Measurements from ENCODE around the gene NATD1.

The NATD1 gene

DNA sequence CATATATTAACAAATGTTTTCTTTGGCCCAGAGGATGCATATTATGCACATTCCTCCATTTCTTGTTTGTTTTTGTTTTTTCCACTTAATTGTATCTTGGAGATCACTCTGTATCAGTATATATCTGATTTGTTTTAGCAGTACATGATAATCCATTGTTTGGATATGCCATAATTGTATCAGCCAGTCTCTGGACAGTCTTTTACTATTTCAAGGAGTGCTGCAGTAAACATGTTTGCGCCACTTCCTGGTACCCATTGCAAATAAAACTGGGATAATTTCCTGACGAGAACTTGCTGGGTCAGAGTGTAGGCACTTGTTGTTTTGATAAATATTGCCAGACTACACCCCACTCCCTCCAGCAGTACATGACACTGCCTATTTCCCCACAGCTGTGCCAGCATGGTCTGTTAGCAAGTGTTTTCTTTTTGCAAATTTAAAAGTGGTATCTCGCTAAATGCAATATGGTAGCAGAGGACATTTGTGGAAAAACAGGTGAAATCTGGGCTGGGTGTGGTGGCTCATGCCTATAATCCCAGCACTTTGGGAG lies 34.3 kb downstream of the NATD1 start:
- no peaks in the 10 kb centered on the region for H3F3A ChIP-seq (ENCODE audit: low read depth)
- TF ChIP-seq EZH2phosphoT487 (IDR thresholded peaks at IDR 0.05; ENCODE audit: borderline replicate concordance): no peak
- TF ChIP-seq, protein P1, sequence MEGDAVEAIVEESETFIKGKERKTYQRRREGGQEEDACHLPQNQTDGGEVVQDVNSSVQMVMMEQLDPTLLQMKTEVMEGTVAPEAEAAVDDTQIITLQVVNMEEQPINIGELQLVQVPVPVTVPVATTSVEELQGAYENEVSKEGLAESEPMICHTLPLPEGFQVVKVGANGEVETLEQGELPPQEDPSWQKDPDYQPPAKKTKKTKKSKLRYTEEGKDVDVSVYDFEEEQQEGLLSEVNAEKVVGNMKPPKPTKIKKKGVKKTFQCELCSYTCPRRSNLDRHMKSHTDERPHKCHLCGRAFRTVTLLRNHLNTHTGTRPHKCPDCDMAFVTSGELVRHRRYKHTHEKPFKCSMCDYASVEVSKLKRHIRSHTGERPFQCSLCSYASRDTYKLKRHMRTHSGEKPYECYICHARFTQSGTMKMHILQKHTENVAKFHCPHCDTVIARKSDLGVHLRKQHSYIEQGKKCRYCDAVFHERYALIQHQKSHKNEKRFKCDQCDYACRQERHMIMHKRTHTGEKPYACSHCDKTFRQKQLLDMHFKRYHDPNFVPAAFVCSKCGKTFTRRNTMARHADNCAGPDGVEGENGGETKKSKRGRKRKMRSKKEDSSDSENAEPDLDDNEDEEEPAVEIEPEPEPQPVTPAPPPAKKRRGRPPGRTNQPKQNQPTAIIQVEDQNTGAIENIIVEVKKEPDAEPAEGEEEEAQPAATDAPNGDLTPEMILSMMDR (conservative IDR thresholded peaks at IDR 0.05; ENCODE audit: low read length): no peak
- H3K9me3 ChIP-seq (ENCODE audit: insufficient read depth, low read depth, low read length): no peaks in the 10 kb centered on the region
- H3K79me2 ChIP-seq (ENCODE audit: insufficient read depth, low read length): peaks cover 9% of the 10 kb centered on the region
- H3K9ac ChIP-seq (ENCODE audit: low read depth, low read length, poor library complexity, severe bottlenecking): no peak overlapping the region
- H3K27me3 ChIP-seq (ENCODE audit: insufficient read depth, low read length, poor library complexity, severe bottlenecking): no peaks in the 10 kb centered on the region
- no peaks in the 10 kb centered on the region for H3K9me2 ChIP-seq (replicated peaks; ENCODE audit: low read depth, low read length)
- no peak overlapping the region for H2AFZ ChIP-seq (ENCODE audit: low read length)
- H3K4me1 ChIP-seq (ENCODE audit: insufficient read depth, low read length, poor library complexity, severe bottlenecking): peaks cover 11% of the 10 kb centered on the region
- no peak overlapping the region for H3K4me2 ChIP-seq (ENCODE audit: low read depth, low read length, poor library complexity, severe bottlenecking)
- H3K36me3 ChIP-seq (ENCODE audit: insufficient read depth, low read length): no peaks in the 10 kb centered on the region
- H4K20me1 ChIP-seq (ENCODE audit: insufficient read depth, low read length, poor library complexity, severe bottlenecking): peaks cover under 1% of the 10 kb centered on the region
- H3K4me3 ChIP-seq (ENCODE audit: low read length, poor library complexity, severe bottlenecking): no peak overlapping the region

DNA sequence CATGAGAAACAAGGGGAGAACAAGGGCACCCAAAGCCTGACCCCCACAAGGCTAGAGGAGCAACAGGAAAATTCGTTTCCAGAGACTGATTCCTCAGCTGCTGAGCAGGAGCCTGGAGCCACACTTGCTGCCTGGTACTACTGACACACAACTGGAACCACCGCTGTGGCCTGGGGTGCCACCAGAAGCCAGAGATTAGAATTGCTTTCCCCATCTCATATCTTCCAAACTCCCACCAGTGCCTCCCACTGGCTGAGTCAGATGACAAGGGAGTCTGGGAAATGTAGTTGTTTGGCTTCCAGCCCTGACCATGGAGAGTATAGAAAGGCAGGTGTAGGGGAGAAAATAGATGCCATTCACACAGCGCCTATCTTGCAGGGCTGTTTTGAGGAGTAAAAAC lies 35.1 kb downstream of the NATD1 start:
- H3K9me3 ChIP-seq (ENCODE audit: insufficient read depth, low read depth, low read length): no peaks in the 10 kb centered on the region
- H3K79me2 ChIP-seq (ENCODE audit: insufficient read depth, low read length): peaks cover 17% of the 10 kb centered on the region
- H3K4me1 ChIP-seq (ENCODE audit: insufficient read depth, low read length, poor library complexity, severe bottlenecking): peaks cover 14% of the 10 kb centered on the region
- no peaks in the 10 kb centered on the region for H3K27me3 ChIP-seq (ENCODE audit: insufficient read depth, low read length, poor library complexity, severe bottlenecking)
- no peak overlapping the region for H3K4me2 ChIP-seq (ENCODE audit: low read depth, low read length, poor library complexity, severe bottlenecking)
- peaks cover 7% of the 10 kb centered on the region for H4K20me1 ChIP-seq (ENCODE audit: insufficient read depth, low read length, poor library complexity, severe bottlenecking)
- no peak overlapping the region for H3K9ac ChIP-seq (ENCODE audit: low read depth, low read length, poor library complexity, severe bottlenecking)
- no peak overlapping the region for H2AFZ ChIP-seq (ENCODE audit: low read length)
- TF ChIP-seq EZH2phosphoT487 (IDR thresholded peaks at IDR 0.05; ENCODE audit: borderline replicate concordance): no peak
- TF ChIP-seq, protein P1 (conservative IDR thresholded peaks at IDR 0.05; ENCODE audit: low read length): peak; percentile 15; the same call in 1 of the 2 replicates
- no peak overlapping the region for H3K4me3 ChIP-seq (ENCODE audit: low read length, poor library complexity, severe bottlenecking)
- no peaks in the 10 kb centered on the region for H3F3A ChIP-seq (ENCODE audit: low read depth)
- no peaks in the 10 kb centered on the region for H3K36me3 ChIP-seq (ENCODE audit: insufficient read depth, low read length)
- no peaks in the 10 kb centered on the region for H3K9me2 ChIP-seq (replicated peaks; ENCODE audit: low read depth, low read length)

DNA sequence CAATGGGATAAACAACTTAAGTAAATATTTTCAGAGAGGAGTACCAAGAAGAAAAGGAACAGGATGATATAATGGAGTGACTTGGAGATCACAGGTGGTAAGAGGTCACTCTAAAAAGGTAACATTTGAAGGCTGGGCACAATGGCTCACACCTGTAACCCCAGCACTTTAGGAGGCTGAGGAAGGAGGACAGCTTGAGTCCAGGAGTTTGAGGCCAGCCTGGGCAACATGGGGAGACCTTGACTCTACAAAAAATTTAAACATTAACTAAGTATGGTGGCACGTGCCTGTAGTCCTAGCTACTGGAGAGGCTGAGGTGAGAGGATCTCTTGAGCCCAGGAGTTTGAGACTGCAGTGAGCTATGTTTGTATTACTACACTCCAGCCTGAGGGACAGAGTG lies 35.9 kb downstream of the NATD1 start:
- peaks cover 22% of the 10 kb centered on the region for H3K4me1 ChIP-seq (ENCODE audit: insufficient read depth, low read length, poor library complexity, severe bottlenecking)
- H3K4me2 ChIP-seq (ENCODE audit: low read depth, low read length, poor library complexity, severe bottlenecking): no peak overlapping the region
- no peaks in the 10 kb centered on the region for H3F3A ChIP-seq (ENCODE audit: low read depth)
- no peaks in the 10 kb centered on the region for H3K9me3 ChIP-seq (ENCODE audit: insufficient read depth, low read depth, low read length)
- TF ChIP-seq, protein P1 (conservative IDR thresholded peaks at IDR 0.05; ENCODE audit: low read length): no peak
- TF ChIP-seq EZH2phosphoT487 (IDR thresholded peaks at IDR 0.05; ENCODE audit: borderline replicate concordance): no peak
- H3K79me2 ChIP-seq (ENCODE audit: insufficient read depth, low read length): peaks cover 24% of the 10 kb centered on the region
- no peak overlapping the region for H3K4me3 ChIP-seq (ENCODE audit: low read length, poor library complexity, severe bottlenecking)
- H2AFZ ChIP-seq (ENCODE audit: low read length): no peak overlapping the region
- no peaks in the 10 kb centered on the region for H3K27me3 ChIP-seq (ENCODE audit: insufficient read depth, low read length, poor library complexity, severe bottlenecking)
- H3K36me3 ChIP-seq (ENCODE audit: insufficient read depth, low read length): no peaks in the 10 kb centered on the region
- H3K9ac ChIP-seq (ENCODE audit: low read depth, low read length, poor library complexity, severe bottlenecking): no peak overlapping the region
- H4K20me1 ChIP-seq (ENCODE audit: insufficient read depth, low read length, poor library complexity, severe bottlenecking): peaks cover 15% of the 10 kb centered on the region
- H3K9me2 ChIP-seq (replicated peaks; ENCODE audit: low read depth, low read length): no peaks in the 10 kb centered on the region
